Stimulated activated CD4-positive, alpha-beta T cell treated with anti-CD3 and anti-CD28 coated beads, Interleukin-1b, Interleukin-23, amount 100 ng/mL, for 24 hours (primary cell): ENCODE results near the gene DLL3.

Experiments
- DNase-seq, 4 experiments: peaks; one replicate each; pipeline ENCODE4 v3.0.0-alpha.2; 2020; ENCODE audit warnings: low read depth in 4 of 4, low spot score in 1 of 4

DLL3 gene

DNA sequence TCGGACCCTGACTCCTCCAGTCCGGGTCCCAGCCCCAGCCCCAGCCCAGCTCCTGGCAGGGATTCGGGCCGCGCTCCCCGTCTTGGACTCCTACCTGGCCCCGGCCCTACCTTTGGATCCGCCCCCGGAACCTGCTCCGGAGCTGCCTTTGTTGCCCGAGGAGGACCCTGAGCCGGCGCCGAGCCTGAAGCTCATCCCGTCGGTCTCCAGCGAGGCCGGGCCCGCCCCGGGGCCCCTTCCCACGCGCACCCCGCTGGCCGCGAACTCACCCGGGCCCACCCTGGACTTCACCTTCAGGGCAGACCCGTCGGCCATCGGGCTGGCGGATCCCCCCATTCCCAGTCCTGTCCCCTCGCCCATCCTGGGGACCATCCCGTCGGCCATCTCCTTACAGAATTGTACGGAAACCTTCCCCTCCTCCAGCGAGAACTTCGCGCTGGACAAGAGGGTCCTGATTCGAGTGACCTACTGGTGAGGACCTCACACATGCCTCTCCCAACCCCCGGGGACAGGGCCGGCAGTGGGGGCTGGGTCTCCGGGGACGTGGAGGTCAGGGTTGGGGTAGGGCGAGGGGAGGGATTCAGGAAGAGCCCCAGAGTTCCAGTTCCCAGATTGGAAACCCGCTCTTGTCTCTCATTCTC lies 16.9 kb downstream of the DLL3 start:
- DNase-seq, result no peak

DNA sequence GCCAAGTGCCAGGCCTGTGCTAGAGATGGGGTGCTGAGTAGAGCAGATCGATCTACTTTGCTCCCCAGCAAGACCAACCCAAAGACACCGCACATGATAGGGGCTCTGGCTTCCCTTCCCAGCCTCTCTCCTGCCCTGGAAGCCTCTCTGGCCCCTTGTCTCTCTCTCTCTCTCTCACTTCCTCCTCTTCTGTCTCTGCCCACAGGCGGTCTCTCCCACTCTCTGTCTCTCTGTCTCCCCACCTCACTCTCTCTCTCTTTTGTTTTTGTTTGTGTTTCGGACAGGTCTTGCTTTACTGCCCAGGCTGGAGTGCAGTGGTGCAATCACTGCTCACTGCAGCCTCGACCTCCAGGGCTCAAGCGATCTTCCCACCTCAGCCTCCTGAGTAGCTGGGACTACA lies 17.5 kb downstream of the DLL3 start:
- DNase-seq, result no peak

DNA sequence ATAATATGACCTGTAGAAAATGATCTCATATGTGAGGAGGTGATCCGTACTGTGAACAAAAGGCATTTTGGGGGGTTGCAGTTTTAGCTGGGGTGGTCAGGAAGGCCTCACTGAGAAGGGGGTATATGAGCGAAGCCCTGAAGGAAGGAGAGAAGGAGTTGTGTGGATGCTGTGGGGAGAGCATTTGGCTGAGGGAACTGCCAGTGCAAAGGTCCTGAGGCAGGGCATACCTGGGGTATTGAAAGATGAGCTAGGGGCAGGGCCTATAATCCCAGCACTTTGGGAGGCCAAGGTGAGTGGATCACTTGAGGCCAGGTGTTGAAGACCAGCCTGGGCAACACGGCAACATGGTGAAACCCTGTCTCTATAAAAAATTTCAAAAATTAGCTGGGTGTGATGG lies 18.7 kb downstream of the DLL3 start:
- DNase-seq, result no peak

DNA sequence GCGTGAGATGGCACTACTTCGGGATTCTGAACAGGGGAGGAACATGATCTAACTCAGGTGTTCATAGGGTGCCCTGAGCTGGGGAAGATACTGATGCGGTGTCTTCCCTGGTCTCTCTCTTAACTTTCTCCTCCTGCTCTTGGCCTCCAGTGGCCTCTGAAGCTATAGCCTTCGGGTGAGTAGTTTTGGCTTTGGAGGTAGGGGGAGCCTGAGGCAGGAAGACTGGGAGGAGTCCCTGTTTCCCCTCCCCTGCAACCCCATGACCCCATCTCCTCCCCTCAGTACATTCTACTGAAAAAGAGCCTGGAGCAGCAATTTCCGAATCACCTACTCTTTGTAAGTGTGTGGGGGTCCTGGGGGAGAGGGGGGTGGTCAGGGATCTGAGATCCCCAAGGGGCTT lies 19.7 kb downstream of the DLL3 start:
- DNase-seq, result no peak

DNA sequence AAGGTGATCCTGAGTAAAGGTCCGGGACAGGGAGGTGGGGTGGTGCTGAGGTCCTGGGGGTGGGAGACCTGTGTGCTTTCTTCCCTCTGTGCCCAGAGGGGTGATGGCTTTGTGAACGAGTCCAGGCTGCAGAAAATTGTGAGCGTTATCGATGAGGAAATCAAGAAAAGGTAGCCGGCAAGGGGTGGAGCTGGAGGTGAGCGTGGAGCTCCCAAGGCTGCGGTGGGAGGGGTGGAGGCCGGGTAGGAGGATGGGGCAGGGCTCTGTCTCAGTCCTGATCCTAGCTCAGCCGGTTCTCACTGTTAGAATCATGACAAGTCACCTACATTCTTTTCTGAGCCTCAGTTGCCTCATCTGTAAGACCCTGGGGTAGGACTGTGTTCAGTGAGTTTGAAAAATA lies 20.2 kb downstream of the DLL3 start:
- no peak for DNase-seq

DNA sequence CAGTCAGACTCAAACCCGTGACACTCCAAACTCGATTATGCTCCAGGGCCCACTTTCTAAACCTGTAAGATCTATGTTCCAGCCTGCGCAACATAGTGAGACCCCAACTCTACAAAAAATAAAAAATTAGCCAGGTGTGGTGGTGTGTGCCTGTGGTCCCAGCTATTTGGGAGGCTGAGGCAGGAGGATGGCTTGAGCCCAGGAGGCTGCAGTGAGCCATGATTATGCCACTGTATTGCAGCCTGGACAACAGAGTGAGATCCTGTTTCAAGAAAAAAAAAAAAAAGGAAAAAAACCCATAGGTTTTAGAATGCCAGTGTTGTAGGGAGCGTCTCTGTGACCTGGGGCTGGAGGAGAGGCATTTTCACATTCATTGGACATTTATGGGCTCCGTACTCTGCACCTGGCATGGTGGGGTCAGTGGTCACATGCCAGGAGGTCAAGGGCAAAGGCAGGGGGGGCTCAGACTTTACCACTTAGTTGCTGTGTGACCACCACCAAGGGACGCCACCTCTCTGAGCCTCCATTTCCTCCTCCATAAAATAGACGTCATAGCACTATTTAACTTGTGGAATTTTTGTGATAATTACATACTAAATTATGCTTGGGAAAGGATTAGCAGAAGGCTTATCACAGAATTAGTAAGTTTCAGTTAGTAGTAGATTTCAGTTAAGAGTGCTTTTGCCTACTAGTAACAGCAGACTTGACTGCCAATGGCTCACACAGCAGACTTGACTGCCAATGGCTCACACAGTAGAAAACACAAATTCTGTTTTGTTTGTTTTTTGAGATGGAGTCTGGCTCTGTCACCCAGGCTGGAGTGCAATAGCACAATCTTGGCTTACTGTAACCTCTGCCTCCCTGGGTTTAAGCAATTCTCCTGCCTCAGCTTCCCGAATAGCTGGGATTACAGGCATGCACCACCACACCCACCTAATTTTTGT lies 22.1 kb downstream of the DLL3 start:
- no peak for DNase-seq

DNA sequence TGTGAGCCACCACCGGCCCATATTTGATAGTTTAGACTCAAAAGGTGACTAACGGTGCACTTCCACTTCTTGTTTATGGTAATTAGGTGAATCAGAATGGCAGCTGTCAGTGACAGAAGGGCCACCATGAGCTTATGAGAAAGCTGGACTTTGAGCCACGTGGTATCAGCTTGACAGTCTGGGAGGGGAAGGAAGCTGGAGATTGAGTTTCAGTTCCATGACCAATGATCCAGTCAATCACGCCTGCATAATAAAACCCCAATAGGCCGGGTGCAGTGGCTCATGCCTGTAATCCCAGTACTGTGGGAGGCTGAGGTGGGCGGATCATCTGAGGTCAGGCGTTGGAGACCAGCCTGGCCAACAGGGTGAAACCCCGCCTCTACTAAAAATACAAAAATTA lies 25.7 kb downstream of the DLL3 start:
- DNase-seq, result no peak

DNA sequence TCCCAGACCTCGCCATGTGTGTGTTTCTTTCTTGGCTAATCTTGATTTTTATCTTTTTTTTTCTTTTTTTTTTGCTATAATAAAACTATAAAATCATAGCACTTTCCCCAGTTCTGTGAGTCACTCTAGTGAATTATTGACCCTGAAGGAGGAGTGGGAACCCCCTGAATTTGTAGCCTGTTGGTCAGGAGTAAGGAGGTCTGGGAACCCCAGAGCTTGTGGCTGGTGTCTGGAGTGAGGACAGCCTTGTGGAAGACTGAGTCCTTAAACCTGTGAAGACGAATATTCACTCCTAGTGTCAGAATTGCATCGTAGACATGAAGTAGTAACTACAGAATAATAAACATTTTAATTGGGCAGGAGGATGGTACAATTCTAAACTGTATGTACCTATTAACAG lies 26.5 kb downstream of the DLL3 start:
- no peak for DNase-seq

DNA sequence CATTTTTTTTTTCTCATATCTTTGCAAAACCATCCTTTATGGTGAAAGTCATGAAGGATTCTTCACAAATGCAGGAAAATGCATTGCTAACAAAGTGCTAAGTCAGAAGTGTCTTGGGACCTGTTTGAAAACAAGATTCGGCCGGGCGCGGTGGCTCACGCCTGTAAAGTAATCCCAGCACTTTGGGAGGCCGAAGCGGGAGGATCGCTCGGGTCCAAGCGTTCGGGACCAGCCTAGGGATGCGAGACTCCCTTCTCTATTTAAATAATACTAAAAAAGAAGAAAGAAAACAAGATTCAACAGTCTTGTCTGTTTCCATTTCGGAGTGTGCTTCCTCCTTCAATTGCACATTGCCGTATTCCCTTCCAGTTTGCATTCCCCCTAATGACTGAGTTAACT lies 33.1 kb downstream of the DLL3 start:
- DNase-seq, result no peak

DNA sequence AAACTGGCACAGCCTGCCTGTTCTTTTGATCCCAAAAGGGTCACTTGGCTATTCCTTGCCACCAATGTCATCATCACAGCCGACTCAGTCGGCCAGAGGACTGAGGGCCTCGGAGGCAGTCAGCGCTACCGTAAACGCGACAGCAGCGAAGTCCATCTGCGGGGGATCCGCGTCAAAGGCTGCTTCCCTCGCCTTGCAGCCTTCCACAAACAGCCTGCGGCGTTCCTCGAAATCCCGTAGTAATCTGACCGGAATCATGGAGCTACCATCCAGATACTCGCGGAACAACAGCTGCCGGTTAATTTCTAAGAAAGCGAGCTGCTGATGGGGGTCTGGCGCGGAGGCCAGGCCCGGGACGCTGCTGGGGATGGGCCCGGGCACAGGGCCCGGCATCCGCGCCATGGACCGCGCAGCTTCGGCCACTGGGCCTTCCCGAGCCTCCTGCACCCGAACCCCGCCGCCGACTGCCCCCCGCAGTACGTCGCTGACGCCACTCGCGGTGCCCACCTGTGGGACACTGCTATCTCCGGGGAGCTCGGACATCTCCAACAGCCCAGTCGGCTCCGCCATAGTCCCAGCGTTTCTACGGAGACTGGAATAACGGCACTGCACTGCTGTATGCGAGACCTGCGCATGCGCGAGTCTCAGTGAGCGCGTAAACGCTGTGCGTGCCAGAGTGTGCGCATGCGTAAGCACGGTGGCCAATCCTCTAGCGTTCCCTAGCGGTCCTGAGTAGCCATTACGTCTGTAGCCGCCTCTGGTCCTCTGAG lies 33.7 kb downstream of the DLL3 start, which contains the start of gene EID2B:
TSS of gene EID2B (minus strand) at position 620 of the 770 bp plus-strand sequence. CDS start at position 570, 50 bp downstream.
- DNase-seq, result peak; percentile 88 to 96 (median 90)

DNA sequence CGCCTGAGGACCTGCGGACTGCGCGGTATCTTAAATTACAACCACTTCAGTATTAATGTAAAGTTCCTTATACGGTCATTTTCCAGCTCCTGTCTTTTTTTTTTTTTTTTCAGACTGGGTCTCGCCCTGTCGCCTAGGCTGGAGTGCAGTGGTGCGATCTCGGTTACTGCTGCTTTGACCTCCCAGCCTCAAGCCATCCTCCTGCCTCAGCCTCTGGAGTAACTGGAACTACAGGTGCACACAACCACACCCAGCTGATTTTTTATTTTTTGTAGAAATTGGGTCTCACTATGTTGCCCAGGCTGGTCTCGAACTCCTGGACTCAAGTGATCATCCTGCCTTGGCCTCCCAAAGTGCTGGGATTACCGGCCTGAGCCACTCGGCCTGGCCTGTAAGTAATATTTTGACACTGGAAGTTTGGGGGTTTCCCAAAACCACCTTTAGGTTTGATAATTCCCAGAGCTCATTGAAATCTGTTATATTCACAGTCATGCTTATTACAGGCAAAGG lies 34.3 kb downstream of the DLL3 start:
- no peak for DNase-seq

DNA sequence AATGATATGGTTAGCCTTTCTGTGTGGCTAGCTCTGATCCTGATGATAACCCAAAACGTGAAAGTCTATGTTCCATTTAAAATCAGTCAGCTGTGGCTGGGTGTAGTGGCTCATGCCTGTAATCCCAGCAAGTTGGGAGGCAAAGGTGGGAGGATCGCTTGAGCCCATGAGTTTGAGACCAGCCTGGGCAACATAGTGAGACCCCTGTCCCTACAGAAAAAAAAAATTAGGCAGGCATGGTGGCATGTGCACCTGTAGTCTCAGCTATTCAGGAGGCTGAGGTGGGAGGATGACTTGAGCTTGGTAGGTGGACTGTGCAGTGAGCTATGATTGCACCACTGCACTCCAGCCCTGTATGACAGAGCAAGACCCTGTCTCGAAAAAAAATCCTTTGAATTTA lies 35.0 kb downstream of the DLL3 start:
- DNase-seq, result no peak

DNA sequence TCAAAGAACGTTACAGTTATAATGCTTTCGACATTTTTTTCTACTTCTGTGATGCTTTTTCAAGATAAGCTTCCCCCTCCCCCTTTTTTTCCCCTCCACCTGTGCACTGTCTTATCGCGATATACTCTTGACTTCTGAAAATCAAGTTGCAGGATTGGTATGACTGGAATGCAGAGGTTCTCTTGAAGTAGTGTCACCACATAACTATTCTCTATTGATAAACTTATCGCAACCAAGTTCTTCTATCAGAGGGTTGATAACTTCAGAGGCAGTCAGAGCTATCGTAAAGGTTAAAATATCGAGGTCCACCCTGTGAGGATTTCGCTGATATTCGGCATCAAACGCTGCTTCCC lies 40.4 kb downstream of the DLL3 start:
- DNase-seq, result no peak

DNA sequence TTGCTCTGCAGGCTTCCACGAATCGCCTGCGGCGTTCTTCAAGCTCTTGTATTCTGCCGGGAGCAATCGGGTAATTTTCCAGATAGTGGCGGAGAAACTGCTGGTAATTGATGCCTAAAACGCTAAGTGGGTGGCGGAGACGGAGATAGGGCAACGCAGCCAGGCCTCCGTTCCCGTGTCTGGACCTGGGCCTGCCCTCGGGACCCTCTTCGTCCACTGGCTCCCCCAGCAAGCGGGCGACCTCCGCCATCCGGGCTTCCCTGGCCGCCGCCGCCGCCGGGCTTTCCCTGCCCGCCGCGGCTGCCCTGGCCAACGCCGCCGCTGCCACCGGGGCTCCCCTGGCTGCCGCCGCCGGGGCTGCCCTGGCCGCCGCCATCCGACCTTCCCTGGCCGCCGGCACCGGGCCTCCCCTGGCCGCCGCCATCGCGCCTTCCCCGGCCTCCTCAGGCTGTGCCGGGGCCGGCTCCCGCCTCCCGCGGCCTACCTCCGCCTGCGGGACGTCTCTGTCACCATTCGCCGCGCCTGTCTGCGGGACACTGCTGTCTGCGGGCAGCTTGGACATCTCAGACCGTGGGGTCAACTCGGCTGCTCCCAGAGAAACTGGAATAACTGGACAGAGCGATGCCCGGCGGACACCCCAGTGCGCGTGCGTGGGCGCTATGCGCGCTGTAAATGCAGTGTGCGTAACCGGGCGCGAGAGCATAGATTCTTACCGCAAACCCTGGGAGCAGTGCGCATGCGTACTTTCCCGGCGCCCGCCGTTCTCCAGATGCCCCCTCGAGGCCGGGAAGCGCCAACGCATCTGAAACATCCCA lies 41.0 kb downstream of the DLL3 start, which contains the start of gene EID2:
TSS of gene EID2 (minus strand) at position 644 of the 815 bp plus-strand sequence. CDS start at position 562, 82 bp downstream.
- DNase-seq, result peak; percentile 91 to 96 (median 95)

DNA sequence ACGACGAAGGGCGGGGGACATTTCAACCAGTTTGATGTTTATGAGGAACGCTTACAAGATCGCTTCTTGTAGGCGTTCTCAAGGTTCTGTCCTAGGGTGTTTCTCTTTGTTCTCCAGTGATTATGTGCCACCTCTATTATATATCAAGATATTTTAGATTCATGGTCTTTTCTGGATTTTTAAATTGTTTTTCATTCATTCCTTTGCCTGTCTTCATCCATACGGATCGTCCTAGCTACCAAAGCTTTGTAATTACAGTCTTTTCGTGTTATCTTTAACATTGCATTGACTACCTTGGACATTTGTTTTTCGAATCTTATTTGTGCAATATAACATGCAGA lies 41.6 kb downstream of the DLL3 start:
- DNase-seq, result no peak

DNA sequence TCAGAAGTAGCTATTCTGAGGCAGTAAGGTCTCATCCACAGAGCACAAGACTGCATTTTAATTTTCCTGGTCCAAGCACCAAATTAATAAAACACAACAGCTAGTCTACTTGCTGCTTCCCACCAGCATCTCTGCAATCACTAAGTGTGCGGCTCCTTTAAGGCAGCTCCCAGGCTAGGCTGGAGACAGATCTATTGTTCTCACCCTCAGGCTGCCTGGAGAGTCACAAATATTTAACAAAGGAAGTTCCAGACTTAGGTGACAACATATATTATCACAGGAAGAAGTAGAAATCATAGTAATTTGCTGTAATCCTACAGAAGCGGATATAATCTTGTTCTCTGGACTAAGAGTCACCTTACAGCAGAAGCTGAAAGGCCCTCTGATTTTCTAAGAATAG lies 43.5 kb downstream of the DLL3 start:
- no peak for DNase-seq

DNA sequence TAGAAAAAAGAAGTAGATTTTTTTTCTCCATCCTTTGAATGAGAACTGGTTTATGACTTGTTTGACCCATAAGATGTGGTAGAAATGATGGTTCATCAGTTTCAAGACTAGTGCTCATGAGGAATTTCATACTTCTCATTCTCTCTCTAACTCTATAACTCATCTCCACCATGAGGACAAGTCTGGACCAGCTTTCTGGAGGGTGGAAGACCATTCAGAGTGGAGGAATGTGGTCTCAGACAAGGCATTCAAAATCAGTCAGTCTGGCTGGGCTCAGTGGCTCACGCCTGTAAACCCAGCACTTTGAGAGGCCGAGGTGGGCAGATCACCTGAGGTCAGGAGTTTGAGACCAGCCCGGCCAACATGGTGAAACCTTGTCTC lies 44.7 kb downstream of the DLL3 start:
- DNase-seq, result no peak

DNA sequence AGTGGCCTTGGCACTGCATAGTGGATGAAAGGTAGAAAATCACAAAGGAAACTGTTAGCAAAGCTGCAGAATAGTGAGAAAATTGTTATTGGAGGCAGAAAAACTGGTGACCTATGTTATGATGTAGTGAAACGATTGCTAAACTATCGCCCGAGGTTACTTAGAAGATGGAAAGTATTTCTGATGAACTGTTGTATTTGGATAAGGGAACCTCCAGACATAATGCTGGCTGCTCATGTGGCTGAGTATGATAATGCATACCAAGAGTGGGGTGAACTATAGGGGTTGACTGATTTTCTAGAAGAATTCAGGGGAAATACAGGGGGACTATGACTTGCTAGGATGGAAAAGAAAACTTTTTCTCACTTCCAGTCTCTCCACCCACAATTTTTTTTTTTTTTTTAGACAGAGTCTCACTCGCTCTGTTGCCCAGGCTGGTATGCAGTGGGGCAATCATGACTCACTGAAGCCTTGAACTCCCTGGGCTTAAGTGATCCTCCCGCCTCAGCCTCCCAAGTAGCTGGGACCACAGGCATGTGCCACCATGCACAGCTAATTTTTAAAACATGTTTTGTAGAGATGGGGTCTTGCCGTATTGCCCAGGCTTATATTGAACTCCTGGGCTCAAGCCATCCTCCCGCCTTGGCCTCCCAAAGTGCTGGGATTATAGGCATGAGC lies 45.6 kb downstream of the DLL3 start:
- no peak for DNase-seq

DNA sequence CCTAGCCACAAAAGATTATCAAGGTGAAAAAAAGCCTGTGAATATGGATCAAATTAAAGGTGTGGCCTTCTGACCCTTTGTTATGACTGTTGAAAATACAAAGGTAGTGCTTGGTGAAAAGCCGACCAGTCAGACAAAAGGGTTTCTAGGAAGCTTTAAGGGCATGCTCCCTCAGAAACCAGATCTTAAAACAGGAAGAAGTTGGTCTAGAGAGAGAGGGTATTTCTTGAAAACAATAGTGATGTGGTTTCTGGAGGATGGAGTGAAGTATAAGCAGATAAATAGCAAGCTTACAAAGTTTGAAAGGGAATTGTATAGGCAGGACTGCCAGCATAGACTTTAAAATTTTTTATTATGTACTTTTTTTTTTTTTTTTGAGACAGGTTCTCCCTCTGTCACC lies 46.2 kb downstream of the DLL3 start:
- DNase-seq, result no peak

DNA sequence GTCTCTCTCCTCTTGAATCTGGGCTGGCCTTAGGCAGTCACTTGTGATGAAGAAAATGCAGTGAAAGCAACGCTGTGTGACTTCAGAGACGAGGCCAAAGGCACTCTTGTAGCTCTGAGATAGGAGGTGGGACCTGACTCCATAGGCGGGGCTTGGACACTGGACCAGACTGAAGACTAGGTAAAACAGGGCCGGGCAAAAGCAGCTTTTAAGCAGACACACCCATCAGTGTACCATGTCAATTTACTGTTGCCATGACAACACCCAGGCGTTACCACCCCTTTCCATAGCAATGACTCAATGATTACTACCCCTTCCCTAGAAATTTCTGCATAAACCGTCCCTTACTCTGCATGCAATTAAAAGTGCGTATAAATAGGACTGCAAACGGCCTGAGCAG lies 47.9 kb downstream of the DLL3 start:
- no peak for DNase-seq
